K562 (cell line): ENCODE measurements around the gene COX15. TPM values are rescaled to one million over a fixed set of nuclear protein-coding genes. Genes with fewer than 3 reads are reported as not detected.

Source experiments
- CBX5 ChIP-seq: IDR thresholded peaks from 2 replicates; pipeline ENCODE4 v1.6.1; 2014; ENCODE audit warnings: low read depth, borderline replicate concordance
- CEBPG ChIP-seq, 3 experiments: fragments of 200-800 bp in 1 of 3; sonication (Bioruptor generic) in 1 of 3; sonication (generic) in 1 of 3; formaldehyde crosslinking in 1 of 3; IDR thresholded peaks in 2 of 3; conservative IDR thresholded peaks in 1 of 3; 2 replicates each; pipeline versions ENCODE4 v1.6.1 to v1.8.0; 2016 to 2022; ENCODE audit warnings: missing compliant biosample characterization in 2 of 3, missing genetic modification characterization in 2 of 3, mild to moderate bottlenecking in 1 of 3, missing genetic modification reagents in 1 of 3
- ELF4 ChIP-seq: fragments of 450-650 bp; formaldehyde crosslinking; IDR thresholded peaks from 2 replicates; pipeline ENCODE4 v1.4.0; 2022; ENCODE audit warnings: missing genetic modification characterization
- KDM2B ChIP-seq: fragments of 250-450 bp; sonication (Bioruptor Pico); IDR thresholded peaks from 2 replicates; pipeline ENCODE4 v1.8.0; 2021; ENCODE audit warnings: mild to moderate bottlenecking, moderate library complexity
- KLF13 ChIP-seq: fragments of 450-650 bp; IDR thresholded peaks from 2 replicates; pipeline ENCODE4 v1.6.1; 2016; ENCODE audit warnings: missing genetic modification characterization, low read depth, mild to moderate bottlenecking, missing compliant biosample characterization, moderate library complexity, borderline replicate concordance
- MLX ChIP-seq, 2 experiments: fragments of 450-650 bp in 1 of 2; sonication (generic) in 1 of 2; formaldehyde crosslinking; conservative IDR thresholded peaks; 2 replicates each; pipeline versions ENCODE4 v1.4.0 to v1.8.1; 2020 to 2022; ENCODE audit warnings: mild to moderate bottlenecking in 1 of 2, missing genetic modification reagents in 1 of 2
- PRPF4 ChIP-seq: fragments of 200-400 bp; formaldehyde crosslinking; IDR thresholded peaks from one replicate; pipeline ENCODE4 v1.6.1; 2017; ENCODE audit warnings: low read length, low read depth, mild to moderate bottlenecking; ENCODE audit not compliant: insufficient read depth, poor library complexity, severe bottlenecking
- SRSF7 ChIP-seq: fragments of 200-400 bp; formaldehyde crosslinking; optimal IDR thresholded peaks from 2 replicates; pipeline ENCODE3; 2017; ENCODE audit warnings: mild to moderate bottlenecking, low read depth, low read length
- TRIM24 ChIP-seq, 2 experiments: fragments of 450-650 bp; IDR thresholded peaks; 2 replicates each; pipeline ENCODE4 v1.6.1; 2016
- TSC22D4 ChIP-seq: fragments of 450-650 bp; IDR thresholded peaks from 2 replicates; pipeline ENCODE4 v1.6.1; 2016; ENCODE audit warnings: missing genetic modification characterization, missing biosample characterization, control low read depth
- XRCC3 ChIP-seq: fragments of 450-650 bp; IDR thresholded peaks from 2 replicates; pipeline ENCODE4 v1.6.1; 2017; ENCODE audit warnings: mild to moderate bottlenecking, moderate library complexity
- ZBTB40 ChIP-seq, 2 experiments: fragments of 450-650 bp in 1 of 2; sonication (generic) in 1 of 2; formaldehyde crosslinking in 1 of 2; IDR thresholded peaks; 2 replicates each; pipeline versions ENCODE4 v1.7.1 to v1.9.0; 2016 to 2022; ENCODE audit warnings: inconsistent platforms in 1 of 2, mild to moderate bottlenecking in 1 of 2, missing genetic modification reagents in 1 of 2
- ZBTB7A ChIP-seq: IDR thresholded peaks from 2 replicates; pipeline ENCODE4 v1.6.1; 2011; ENCODE audit warnings: low read depth, mild to moderate bottlenecking, low read length, moderate library complexity, borderline replicate concordance; ENCODE audit not compliant: control insufficient read depth
- ZKSCAN8 ChIP-seq: fragments of 200-800 bp; sonication (Bioruptor generic); IDR thresholded peaks from 2 replicates; pipeline ENCODE4 v1.6.1; 2016; ENCODE audit warnings: missing genetic modification characterization, missing compliant biosample characterization
- ZNF280B ChIP-seq: fragments of 250-450 bp; sonication (Bioruptor Pico); IDR thresholded peaks from 2 replicates; pipeline ENCODE4 v1.5.1; 2021; ENCODE audit warnings: mild to moderate bottlenecking
- polyA plus RNA-seq, 8 experiments: library from polyadenylated mRNA; depleted of rRNA in 4 of 8; stranded (reverse) in 5 of 8; unstranded in 3 of 8; fragments of >200 nt; fragmentation: Nextera tagmentation in 2 of 8; fragmentation: Illumina TruSeq in 1 of 8; extraction: Ambion mirVana in 2 of 8; extraction: Trizol in 1 of 8; gene quantifications; 2 replicates each; pipeline versions ENCODE4 v1.2.1 to v1.2.3, GENCODE V29; 2011 to 2014; ENCODE audit warnings: inconsistent platforms in 1 of 8, missing spikeins in 1 of 8
- total RNA-seq, 7 experiments: library from RNA; depleted of rRNA in 6 of 7; stranded (reverse); fragments of >200 nt in 6 of 7; fragmentation: Illumina TruSeq in 2 of 7; extraction: Trizol in 2 of 7; gene quantifications; 2 replicates each; pipeline versions ENCODE4 v1.2.1 to v1.2.3, GENCODE V29; 2011 to 2021; ENCODE audit warnings: low replicate concordance in 1 of 7

COX15 gene
- total and polyA plus RNA-seq, 9 of the 15 experiments (the other 6 are each of a cell fraction or from before 2014, with no cell fraction given) = 17.4 to 45.1 (median 23.7) TPM

- TF ChIP-seq ZBTB40 (IDR thresholded peaks at IDR 0.05) (peak; percentile 92), ZBTB40 (CRISPR knock-in tag; IDR thresholded peaks at IDR 0.05) (no peak), MLX (CRISPR knock-in tag; conservative IDR thresholded peaks at IDR 0.05) (no peak), TSC22D4 (tag) (no peak), CEBPG (CRISPR knock-in tag; IDR thresholded peaks at IDR 0.05) (no peak), CEBPG (tag; conservative IDR thresholded peaks at IDR 0.05 in 1 of 2, IDR thresholded peaks at IDR 0.05 in 1 of 2) (no peak), ZKSCAN8 (CRISPR knock-in tag) (no peak), ZNF280B (CRISPR knock-in tag) (no peak), KDM2B (CRISPR knock-in tag) (no peak), SRSF7 (no peak), ELF4 (CRISPR knock-in tag) (no peak), CBX5 (no peak), PRPF4 (no peak), KLF13 (tag) (no peak), TRIM24 (IDR thresholded peaks at IDR 0.05) (no peak), XRCC3 (no peak), ZBTB7A (no peak; the same call in 1 of the 2 replicates)
These were observed at the start of gene COX15, which contains the start of gene CUTC (continued) for GRCh38 chr10:99732033-99732842.
